GM12891 (cell line): ENCODE results near the gene BCHE.

Source experiments
- DNase-seq: peaks from one replicate; pipeline ENCODE4 v3.0.0; 2011; ENCODE audit warnings: low spot score; ENCODE audit not compliant: insufficient read length
- FAIRE-seq: peaks from 2 replicates; lab custom pipeline; 2011; peaks lifted over from hg19 to GRCh38; lab: Jason Lieb, UNC
- PAX5 ChIP-seq: IDR thresholded peaks from 2 replicates; pipeline ENCODE4 v1.6.1; 2011; ENCODE audit warnings: low read length, moderate library complexity, mild to moderate bottlenecking; ENCODE audit not compliant: insufficient read depth, severe bottlenecking
- POLR2A ChIP-seq: IDR thresholded peaks from 2 replicates; pipeline ENCODE4 v1.6.1; 2011; ENCODE audit warnings: low read depth, low read length, control low read depth
- POLR2AphosphoS5 ChIP-seq: IDR thresholded peaks from 2 replicates; pipeline ENCODE4 v1.6.1; 2011; ENCODE audit warnings: low read depth, low read length, control low read depth
- POU2F2 ChIP-seq: IDR thresholded peaks from 2 replicates; pipeline ENCODE4 v1.6.1; 2011; ENCODE audit warnings: low read depth, mild to moderate bottlenecking, control low read depth, low read length, moderate library complexity
- SPI1 ChIP-seq: IDR thresholded peaks from 2 replicates; pipeline ENCODE4 v1.6.1; 2011; ENCODE audit warnings: low read depth, low read length, control low read depth
- TAF1 ChIP-seq: IDR thresholded peaks from 2 replicates; pipeline ENCODE4 v1.6.1; 2011; ENCODE audit warnings: low read depth, low read length, control low read depth

The BCHE gene

DNA sequence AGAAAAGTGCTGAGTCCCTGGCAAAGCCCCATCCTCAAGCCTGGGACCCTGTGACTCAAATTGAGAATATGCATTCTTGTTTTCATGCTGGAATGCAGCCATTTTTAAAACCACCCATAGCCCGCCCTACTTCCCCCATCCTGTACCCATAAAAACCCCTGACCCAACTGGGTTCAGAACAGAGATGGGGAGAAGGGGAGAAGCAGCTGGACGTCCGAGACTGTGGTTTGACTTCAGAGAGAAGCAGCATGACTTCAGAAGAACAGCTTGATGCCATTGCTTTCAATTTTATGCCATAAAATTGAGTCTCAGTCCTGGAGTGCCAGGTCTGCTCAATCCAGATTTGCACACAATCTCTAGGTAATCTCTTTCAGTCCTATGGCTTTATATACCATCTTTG is 78.2 kb downstream of the BCHE start:
- no peak for TF ChIP-seq TAF1
- TF ChIP-seq SPI1: no peak
- no peak for TF ChIP-seq POLR2AphosphoS5
- TF ChIP-seq POLR2A: no peak
- no peak for TF ChIP-seq POU2F2
- TF ChIP-seq PAX5: no peak
- DNase-seq (no peak), FAIRE-seq (no peak)

DNA sequence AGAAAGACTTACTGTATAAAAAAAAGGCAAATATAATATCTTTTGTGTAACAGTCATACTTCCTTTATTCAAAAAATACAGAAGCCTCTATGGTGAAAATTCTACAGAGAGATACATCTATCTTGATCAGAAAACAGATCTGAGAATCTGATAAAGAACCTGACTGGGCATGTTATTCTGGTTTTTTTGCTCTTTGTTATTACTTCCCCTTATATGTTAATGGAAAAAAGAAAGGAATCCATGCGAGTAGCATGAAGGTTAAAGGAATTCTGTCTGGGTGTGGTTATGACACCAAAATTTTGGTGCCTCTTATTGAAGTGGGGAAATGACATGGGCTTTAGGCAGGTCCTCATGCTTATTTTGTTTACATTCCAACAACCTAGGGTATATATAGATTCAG is 81.7 kb downstream of the BCHE start:
- no peak for FAIRE-seq
- TF ChIP-seq POU2F2 (no peak), PAX5 (no peak), POLR2A (no peak), SPI1 (no peak), POLR2AphosphoS5 (no peak), TAF1 (no peak)
- no peak for DNase-seq

DNA sequence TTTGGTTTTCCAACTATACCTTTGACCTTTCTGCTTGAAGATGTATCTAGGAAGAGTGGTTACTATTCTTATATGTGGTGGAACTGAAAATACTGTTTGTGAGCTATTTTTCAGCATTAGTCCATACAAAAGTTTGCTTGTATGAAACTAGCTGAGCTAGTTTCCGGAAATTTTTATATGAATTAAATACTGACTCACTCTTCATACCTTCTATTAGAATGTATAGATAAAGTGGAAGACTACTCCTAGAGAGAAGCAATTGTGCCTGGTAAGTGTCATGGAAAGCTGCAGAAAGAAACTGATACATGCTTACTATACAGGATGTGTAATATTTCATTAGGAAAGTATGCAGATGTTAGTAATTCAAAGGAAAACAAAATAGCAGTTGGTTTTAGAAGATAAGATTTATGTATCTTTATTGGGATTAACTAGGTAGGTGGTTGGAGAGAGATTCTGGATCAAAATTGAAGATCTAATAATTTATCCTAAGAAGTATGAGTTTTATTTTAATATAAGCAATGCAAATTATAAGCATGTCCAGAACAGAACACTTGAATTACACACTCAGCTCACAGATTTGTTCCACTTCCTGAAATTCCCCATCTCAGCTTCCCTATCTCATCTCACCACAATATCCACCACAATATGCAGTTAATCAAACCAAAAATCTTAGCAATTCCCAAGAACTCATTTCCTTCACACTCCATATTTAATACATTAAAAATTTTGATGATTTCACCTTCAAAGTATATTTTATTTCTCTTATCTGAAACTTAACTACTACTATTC is 82.8 kb downstream of the BCHE start:
- DNase-seq: no peak
- FAIRE-seq: no peak
- TF ChIP-seq POLR2AphosphoS5: no peak
- TF ChIP-seq TAF1: no peak
- no peak for TF ChIP-seq SPI1
- TF ChIP-seq POU2F2: no peak
- TF ChIP-seq PAX5: no peak
- no peak for TF ChIP-seq POLR2A

DNA sequence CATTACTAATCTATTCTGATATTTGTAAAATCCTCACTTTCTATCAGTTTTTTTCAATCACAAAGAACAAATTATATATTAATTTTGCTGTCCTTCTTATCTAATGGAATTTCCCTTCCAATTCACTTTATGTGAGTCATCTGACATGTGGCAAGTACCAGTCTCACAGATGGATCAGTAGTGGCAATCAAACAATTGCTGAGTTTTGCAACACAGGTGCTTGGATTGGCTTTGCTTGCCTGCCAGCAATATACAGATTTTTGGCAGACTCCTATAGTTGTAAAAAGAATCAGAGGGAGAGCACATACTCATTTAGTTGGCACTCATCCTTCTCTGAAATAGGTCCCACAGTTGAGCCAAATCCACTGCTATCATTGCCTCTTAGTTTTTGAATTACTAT is 83.7 kb downstream of the BCHE start:
- no peak for DNase-seq
- no peak for TF ChIP-seq POLR2AphosphoS5
- TF ChIP-seq SPI1: no peak
- no peak for TF ChIP-seq POU2F2
- TF ChIP-seq PAX5: no peak
- TF ChIP-seq POLR2A: no peak
- no peak for TF ChIP-seq TAF1
- no peak for FAIRE-seq

DNA sequence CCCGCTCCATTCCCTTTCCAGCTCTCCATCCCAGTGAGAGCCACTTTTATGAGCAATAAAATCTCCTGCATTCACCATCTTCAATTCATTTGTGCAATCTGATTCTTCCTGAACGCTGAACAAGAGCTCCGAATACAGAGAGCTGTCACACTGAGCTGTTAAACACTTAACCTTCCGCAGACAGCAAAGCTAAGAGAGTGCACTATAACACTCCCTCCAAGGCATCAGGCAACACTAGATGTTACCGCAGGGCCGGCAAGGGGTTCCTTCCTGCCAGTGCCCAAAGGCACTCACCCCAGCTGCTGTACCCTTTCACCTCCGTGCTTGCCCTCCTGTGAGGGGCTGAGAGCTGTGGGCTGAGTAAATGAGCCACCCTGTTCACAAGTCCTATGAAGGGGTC is 85.6 kb downstream of the BCHE start:
- DNase-seq (no peak), FAIRE-seq (no peak)
- TF ChIP-seq POU2F2 (no peak), SPI1 (no peak), POLR2A (no peak), POLR2AphosphoS5 (no peak), TAF1 (no peak), PAX5 (no peak)

DNA sequence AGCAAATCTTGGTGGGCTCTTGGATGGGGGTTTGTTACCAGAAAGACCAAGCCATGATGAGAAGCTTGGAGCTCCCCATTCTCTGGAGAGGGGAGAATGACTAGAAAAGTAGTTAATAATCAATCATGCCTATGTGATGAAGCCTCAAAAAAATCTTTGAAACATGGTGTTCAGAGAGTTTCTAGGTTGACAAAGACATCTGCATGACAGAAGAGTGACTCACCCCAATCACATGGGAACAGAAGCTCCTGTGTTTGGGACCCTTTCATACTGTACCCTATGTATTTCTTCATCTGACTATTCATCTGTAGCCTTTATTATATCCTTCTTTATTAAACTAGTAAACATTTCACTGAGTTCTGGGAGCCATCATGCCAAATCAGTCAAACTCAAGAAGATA is 87.4 kb downstream of the BCHE start:
- TF ChIP-seq POU2F2 (no peak), TAF1 (no peak), PAX5 (no peak), POLR2A (no peak), POLR2AphosphoS5 (no peak), SPI1 (no peak)
- DNase-seq: no peak
- no peak for FAIRE-seq

DNA sequence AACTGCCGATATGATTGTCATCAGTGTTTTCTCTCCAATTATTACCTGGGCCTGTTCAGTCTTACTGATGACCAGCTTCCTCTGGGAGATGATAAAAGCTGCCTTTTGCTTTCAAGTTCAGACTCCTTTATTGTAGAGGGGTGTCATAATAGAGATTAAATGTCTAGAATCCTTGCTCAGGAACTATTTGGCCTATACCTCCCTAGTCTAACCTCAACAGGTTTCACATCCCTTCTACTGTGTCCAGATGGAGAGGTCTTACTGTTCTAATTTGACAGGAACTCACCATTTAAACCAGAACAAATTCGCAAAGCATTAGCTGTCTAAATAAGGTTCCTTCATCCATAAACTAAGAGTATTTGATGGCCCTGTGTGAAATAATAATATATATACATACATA is 88.0 kb downstream of the BCHE start:
- no peak for TF ChIP-seq POLR2AphosphoS5
- TF ChIP-seq SPI1: no peak
- no peak for TF ChIP-seq TAF1
- TF ChIP-seq POLR2A: no peak
- no peak for TF ChIP-seq POU2F2
- TF ChIP-seq PAX5: no peak
- no peak for DNase-seq
- FAIRE-seq: no peak

DNA sequence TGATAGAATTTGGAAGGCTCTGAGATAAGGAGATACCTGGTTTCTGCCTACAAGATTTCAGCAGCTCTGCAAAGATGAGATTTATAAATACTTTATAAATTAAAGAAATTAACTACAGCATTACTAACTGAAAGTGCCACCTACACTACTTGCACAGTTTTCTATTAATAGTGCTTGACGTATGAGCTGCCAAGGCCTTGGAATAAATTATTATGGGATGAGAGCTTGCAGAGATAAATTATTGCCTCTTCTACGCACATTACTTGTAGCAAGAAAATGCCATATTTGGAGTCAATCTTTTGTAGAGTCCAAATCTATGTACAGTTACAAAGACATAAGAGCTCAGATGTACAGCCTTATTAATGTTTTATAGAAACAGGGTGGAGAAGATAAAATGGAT is 89.1 kb downstream of the BCHE start:
- TF ChIP-seq TAF1 (no peak), POLR2AphosphoS5 (no peak), SPI1 (no peak), PAX5 (no peak), POLR2A (no peak), POU2F2 (no peak)
- DNase-seq: no peak
- FAIRE-seq: no peak

DNA sequence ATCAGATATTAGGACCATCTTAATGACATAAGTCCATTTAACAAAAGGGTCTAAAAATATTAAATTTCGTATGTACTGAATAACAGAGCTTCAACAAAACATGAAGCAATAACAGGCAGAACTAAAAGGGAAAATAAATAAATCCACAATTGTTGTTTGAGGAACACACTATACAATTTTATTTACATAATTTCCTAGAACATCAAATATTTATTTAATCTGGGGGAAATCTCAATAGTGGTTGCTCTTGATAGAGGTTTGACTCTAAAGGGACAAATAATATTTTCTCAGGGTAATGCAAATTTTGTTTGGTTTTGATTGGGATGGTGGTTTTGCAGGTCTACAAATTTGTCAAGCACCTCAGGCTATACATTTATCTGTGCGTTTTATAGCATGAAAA is 90.3 kb downstream of the BCHE start:
- DNase-seq (no peak), FAIRE-seq (no peak)
- no peak for TF ChIP-seq SPI1
- no peak for TF ChIP-seq POLR2A
- TF ChIP-seq POLR2AphosphoS5: no peak
- TF ChIP-seq PAX5: no peak
- no peak for TF ChIP-seq POU2F2
- no peak for TF ChIP-seq TAF1
